Ovary (tissue), 9 donors: ENCODE measurements around the gene PAPOLB. TPM values are rescaled to one million over a fixed set of nuclear protein-coding genes. Genes with fewer than 3 reads are reported as not detected.

ENCODE experiments used
- DNase-seq, 5 donors: peaks; one replicate each; pipeline ENCODE4 v3.0.0-alpha.2; 2019 to 2020
- H3K27ac ChIP-seq, 2 donors: fragments of 200-600 bp; one replicate each; pipeline versions ENCODE4 v1.5.1 to v1.8.0; 2019 to 2022
- H3K27me3 ChIP-seq: fragments of 200-600 bp; one replicate; pipeline ENCODE4 v1.8.0; 2022
- H3K36me3 ChIP-seq: fragments of 200-600 bp; sonication (generic); one replicate; pipeline ENCODE4 v1.5.1; 2019
- H3K4me1 ChIP-seq: one replicate; pipeline ENCODE4 v1.8.1; 2013; ENCODE audit warnings: mild to moderate bottlenecking, moderate library complexity; ENCODE audit not compliant: insufficient read depth
- H3K4me3 ChIP-seq: fragments of 200-600 bp; sonication (generic); one replicate; pipeline ENCODE4 v1.5.1; 2017
- H3K9me3 ChIP-seq, 2 donors: fragments of 200-600 bp in 1 of 2; sonication (generic) in 1 of 2; one replicate each; pipeline versions ENCODE4 v1.5.1 to v1.8.1; 2013 to 2019; ENCODE audit warnings: mild to moderate bottlenecking in 1 of 2, moderate library complexity in 1 of 2
- CTCF ChIP-seq, 3 donors: fragments of 450-650 bp in 2 of 3; fragments of 200-600 bp in 1 of 3; IDR thresholded peaks; one replicate each; pipeline versions ENCODE4 v1.5.1 to v1.8.0; 2016 to 2022; ENCODE audit warnings: antibody characterized with exemption in 3 of 3, mild to moderate bottlenecking in 1 of 3
- EP300 ChIP-seq: sonication (generic); formaldehyde crosslinking; IDR thresholded peaks from one replicate; pipeline ENCODE4 v1.6.1; 2017; ENCODE audit warnings: antibody characterized with exemption
- POLR2A ChIP-seq: fragments of 450-650 bp; IDR thresholded peaks from one replicate; pipeline ENCODE4 v1.6.1; 2017; ENCODE audit warnings: antibody characterized with exemption, mild to moderate bottlenecking, moderate library complexity
- WGBS, 3 donors: extraction: QIAGEN DNeasy Blood & Tissue Kit in 1 of 3; methylation state at CpG; one replicate each; pipeline versions ENCODE4 v1.1.5 to v1.1.7; 2013 to 2017; 5-methylcytosine and 5-hydroxymethylcytosine counted together
- intact Hi-C, 4 donors: fragments of 100-400 bp; cut with DNase I; formaldehyde crosslinking; loops; one replicate each; pipeline versions ENCODE4 v1.11.0 to v1.15.1; 2022 to 2023
- polyA plus RNA-seq, 2 donors: library from polyadenylated mRNA; stranded (reverse); fragments of 200-250 nt in 1 of 2; fragments of 350-450 nt in 1 of 2; fragmentation: Illumina TruSeq in 1 of 2; extraction: RNeasy Lipid Tissue Mini Kit (QIAGEN cat#74804) in 1 of 2; gene quantifications; one replicate each; pipeline ENCODE4 v1.2.3, GENCODE V29; 2013 to 2014
- total RNA-seq, 7 donors: library from RNA; depleted of rRNA in 2 of 7; stranded (reverse); fragments of >200 nt in 2 of 7; fragmentation: NEBNext Ultra II Directional in 3 of 7; extraction: Animal tissue kit (Norgen Biotek cat#: 25700) in 3 of 7; gene quantifications; one replicate each; pipeline versions ENCODE4 v1.1.0 to v1.2.4, GENCODE V29; 2016 to 2023
- donor health status: DM: no; HTN: no; CAD: no; lungs with moderate emphysema.
- donor health status: DM: no; HTN: no; CAD: no.
- donor health status: Bipolar disorder and iron deficiency.
- donor health status: DM: yes; HTN: yes; CAD: no.
- donor health status: DM: no; HTN: no; CAD: no.
- donor health status: DM: yes; HTN: yes; CAD: no.

Gene PAPOLB
- total and polyA plus RNA-seq, 9 donors, result under 0.01 to 0.36 (median 0.09) TPM; not detected in 3

- intact Hi-C loops, result no loop called here
- no peak overlapping the region for H3K27ac ChIP-seq
- no peak for DNase-seq
- H3K4me1 ChIP-seq, result no peaks in the 10 kb centered on the region
- no peak overlapping the region for H3K4me3 ChIP-seq
- TF ChIP-seq CTCF (IDR thresholded peaks at IDR 0.05), result no peak
- no peak for TF ChIP-seq POLR2A
- no peak for TF ChIP-seq EP300
- H3K9me3 ChIP-seq, result no peaks in the 10 kb centered on the region
- H3K27me3 ChIP-seq, result no peaks in the 10 kb centered on the region
- H3K36me3 ChIP-seq, result no peaks in the 10 kb centered on the region
- WGBS, 3 donors, result 63 to 77% (median 76%) methylated on average over 9 of the region's 9 CpGs
Observed at GRCh38 chr7:4866528-4867496, 5.0 kb upstream of the PAPOLB start.

GRCh38 chr7:4862156-4862555 is 326 bp upstream of the PAPOLB start:
- DNase-seq, result no peak
- H3K36me3 ChIP-seq, result no peaks in the 10 kb centered on the region
- intact Hi-C loops, result no loop called here
- no peaks in the 10 kb centered on the region for H3K4me1 ChIP-seq
- 80 to 88% (median 83%) methylated on average over 14 of the region's 14 CpGs for WGBS, 3 donors
- no peak for TF ChIP-seq EP300
- TF ChIP-seq POLR2A, result no peak
- TF ChIP-seq CTCF (IDR thresholded peaks at IDR 0.05), result no peak
- H3K9me3 ChIP-seq, result no peaks in the 10 kb centered on the region
- no peaks in the 10 kb centered on the region for H3K27me3 ChIP-seq
- H3K4me3 ChIP-seq, result peak overlapping the region; percentile 6
- no peak overlapping the region for H3K27ac ChIP-seq

- Histone ChIP-seq H3K27ac (no peak overlapping the region), H3K36me3 (no peaks in the 10 kb centered on the region), H3K9me3 (no peaks in the 10 kb centered on the region), H3K4me1 (no peaks in the 10 kb centered on the region), H3K27me3 (no peaks in the 10 kb centered on the region), H3K4me3 (no peak overlapping the region)
- intact Hi-C loops, result no loop called here
- DNase-seq, result no peak
- 86 to 87% (median 86%) methylated on average over 11 of the region's 11 CpGs for WGBS, 3 donors
- no peak for TF ChIP-seq POLR2A
- TF ChIP-seq EP300, result no peak
- no peak for TF ChIP-seq CTCF (IDR thresholded peaks at IDR 0.05)
Observed at GRCh38 chr7:4861227-4861626, 603 bp downstream of the PAPOLB start.

DNA sequence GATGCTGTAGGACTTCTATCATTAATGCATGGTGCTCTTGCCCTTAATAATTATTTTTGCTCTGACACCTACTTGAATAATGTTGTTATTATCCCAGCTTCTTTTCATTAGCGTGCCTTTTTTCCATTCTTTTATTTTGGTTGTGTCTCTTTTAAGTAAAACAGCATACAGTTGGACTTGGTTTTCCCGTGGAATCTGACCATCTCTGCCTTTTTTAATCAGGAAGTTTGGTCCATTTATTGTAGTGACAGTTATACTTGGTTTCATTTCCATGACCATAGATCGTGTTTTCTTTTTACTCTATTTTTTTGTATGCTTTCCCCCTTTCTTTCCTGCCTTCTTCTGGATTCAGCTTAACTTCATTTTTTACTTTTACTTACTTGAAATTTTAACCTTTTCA is 4.6 kb downstream of the PAPOLB start:
- Histone ChIP-seq H3K4me1 (no peaks in the 10 kb centered on the region), H3K36me3 (no peaks in the 10 kb centered on the region), H3K4me3 (no peak overlapping the region), H3K27ac (no peak overlapping the region), H3K9me3 (no peaks in the 10 kb centered on the region), H3K27me3 (no peaks in the 10 kb centered on the region)
- 56 to 78% (median 58%) methylated on average over 3 of the region's 3 CpGs for WGBS, 3 donors
- no peak for DNase-seq
- intact Hi-C loops, result no loop called here
- TF ChIP-seq EP300, result no peak
- no peak for TF ChIP-seq CTCF (IDR thresholded peaks at IDR 0.05)
- no peak for TF ChIP-seq POLR2A
